ENCODE results near the gene MAST4.

Gene MAST4

DNA sequence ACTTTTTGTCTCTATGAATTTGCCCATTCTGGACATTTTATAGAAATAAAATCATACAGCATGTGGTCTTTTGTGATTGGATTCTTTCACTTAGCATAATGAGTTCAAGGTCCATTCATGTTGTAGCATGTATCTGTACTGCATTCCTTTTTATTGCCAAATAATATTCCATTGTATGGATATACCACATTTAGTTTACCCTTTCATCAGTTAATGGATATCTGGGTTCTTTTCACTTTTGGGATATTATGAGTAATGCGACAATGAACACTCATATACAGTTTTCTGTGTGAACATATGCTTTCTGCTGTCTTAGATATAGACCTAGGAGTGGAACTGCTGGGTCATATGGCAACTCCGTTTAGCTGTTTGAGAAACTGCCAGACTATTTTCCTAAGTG is 41.3 kb upstream of the MAST4 start:
- no peak overlapping the region for H3K4me3 ChIP-seq (ENCODE audit: control insufficient read depth, low read depth, low read length)
- TF ChIP-seq, protein P1, sequence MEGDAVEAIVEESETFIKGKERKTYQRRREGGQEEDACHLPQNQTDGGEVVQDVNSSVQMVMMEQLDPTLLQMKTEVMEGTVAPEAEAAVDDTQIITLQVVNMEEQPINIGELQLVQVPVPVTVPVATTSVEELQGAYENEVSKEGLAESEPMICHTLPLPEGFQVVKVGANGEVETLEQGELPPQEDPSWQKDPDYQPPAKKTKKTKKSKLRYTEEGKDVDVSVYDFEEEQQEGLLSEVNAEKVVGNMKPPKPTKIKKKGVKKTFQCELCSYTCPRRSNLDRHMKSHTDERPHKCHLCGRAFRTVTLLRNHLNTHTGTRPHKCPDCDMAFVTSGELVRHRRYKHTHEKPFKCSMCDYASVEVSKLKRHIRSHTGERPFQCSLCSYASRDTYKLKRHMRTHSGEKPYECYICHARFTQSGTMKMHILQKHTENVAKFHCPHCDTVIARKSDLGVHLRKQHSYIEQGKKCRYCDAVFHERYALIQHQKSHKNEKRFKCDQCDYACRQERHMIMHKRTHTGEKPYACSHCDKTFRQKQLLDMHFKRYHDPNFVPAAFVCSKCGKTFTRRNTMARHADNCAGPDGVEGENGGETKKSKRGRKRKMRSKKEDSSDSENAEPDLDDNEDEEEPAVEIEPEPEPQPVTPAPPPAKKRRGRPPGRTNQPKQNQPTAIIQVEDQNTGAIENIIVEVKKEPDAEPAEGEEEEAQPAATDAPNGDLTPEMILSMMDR (conservative IDR thresholded peaks at IDR 0.05; ENCODE audit: control insufficient read depth, insufficient read depth, low read depth, low read length): no peak
- DNase-seq (ENCODE audit: low read depth): no peak

DNA sequence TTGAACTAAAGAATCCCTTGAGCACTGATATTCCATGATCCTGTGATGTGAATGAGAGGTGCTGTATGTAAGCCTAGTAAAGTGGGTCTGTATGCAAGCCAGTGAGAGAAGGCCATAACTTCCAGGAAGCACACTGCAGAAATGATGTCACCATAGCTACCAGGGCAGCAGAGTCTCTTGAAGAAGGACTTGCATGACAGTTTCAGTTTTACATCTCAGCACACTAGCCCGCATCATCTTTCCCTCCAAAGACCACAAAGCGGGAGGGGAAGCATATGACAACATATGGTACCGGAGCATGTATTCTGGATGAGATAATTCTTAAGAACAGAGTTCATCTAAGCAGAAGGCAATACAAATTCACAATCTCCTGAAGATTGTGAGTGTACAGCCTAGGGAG is 37.6 kb upstream of the MAST4 start:
- TF ChIP-seq, protein P1 (conservative IDR thresholded peaks at IDR 0.05; ENCODE audit: control insufficient read depth, insufficient read depth, low read depth, low read length): no peak
- DNase-seq (ENCODE audit: low read depth): no peak
- no peak overlapping the region for H3K4me3 ChIP-seq (ENCODE audit: control insufficient read depth, low read depth, low read length)

- DNase-seq (ENCODE audit: low read depth): no peak
- TF ChIP-seq, protein P1 (conservative IDR thresholded peaks at IDR 0.05; ENCODE audit: control insufficient read depth, insufficient read depth, low read depth, low read length): no peak
- no peak overlapping the region for H3K4me3 ChIP-seq (ENCODE audit: control insufficient read depth, low read depth, low read length)
Measured at GRCh38 chr5:66560371-66560770, 35.8 kb upstream of the MAST4 start.

- TF ChIP-seq, protein P1 (conservative IDR thresholded peaks at IDR 0.05; ENCODE audit: control insufficient read depth, insufficient read depth, low read depth, low read length): no peak
- no peak for DNase-seq (ENCODE audit: low read depth)
- no peak overlapping the region for H3K4me3 ChIP-seq (ENCODE audit: control insufficient read depth, low read depth, low read length)
Measured at GRCh38 chr5:66561256-66561990, 34.8 kb upstream of the MAST4 start.

GRCh38 chr5:66565878-66566277 is 30.3 kb upstream of the MAST4 start:
- TF ChIP-seq, protein P1 (conservative IDR thresholded peaks at IDR 0.05; ENCODE audit: control insufficient read depth, insufficient read depth, low read depth, low read length): no peak
- no peak overlapping the region for H3K4me3 ChIP-seq (ENCODE audit: control insufficient read depth, low read depth, low read length)
- no peak for DNase-seq (ENCODE audit: low read depth)

DNA sequence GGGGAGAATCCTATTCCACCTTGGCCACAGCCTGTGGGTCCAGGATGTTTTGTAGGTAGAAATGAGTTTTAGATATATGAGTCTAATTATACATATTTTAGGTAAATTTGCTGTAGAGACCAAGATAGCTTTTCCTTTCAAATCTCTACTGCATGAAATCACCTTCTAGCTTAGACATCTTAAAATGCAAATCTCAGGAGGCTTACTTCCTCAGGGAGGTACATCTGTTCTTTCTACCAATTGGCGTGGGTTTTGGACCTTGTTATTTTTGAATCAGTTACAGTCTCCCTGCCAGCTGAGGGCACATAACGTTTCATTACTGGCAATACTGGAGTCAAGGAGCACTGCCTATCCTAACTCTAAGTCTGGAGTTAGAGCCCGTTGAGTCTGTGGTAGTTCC is 28.7 kb upstream of the MAST4 start:
- DNase-seq (ENCODE audit: low read depth): no peak
- TF ChIP-seq, protein P1 (conservative IDR thresholded peaks at IDR 0.05; ENCODE audit: control insufficient read depth, insufficient read depth, low read depth, low read length): no peak
- H3K4me3 ChIP-seq (ENCODE audit: control insufficient read depth, low read depth, low read length): no peak overlapping the region
